WTC11 (cell line): ENCODE measurements around the gene KNDC1. TPM values are rescaled to one million over a fixed set of nuclear protein-coding genes. Genes with fewer than 3 reads are reported as not detected.

Experiments
- ARID4B ChIP-seq: sonication (generic); formaldehyde crosslinking; IDR thresholded peaks from 2 replicates; pipeline ENCODE4 v1.8.0; 2023; ENCODE audit warnings: missing genetic modification reagents, mild to moderate bottlenecking, borderline replicate concordance
- ATF3 ChIP-seq: sonication (generic); formaldehyde crosslinking; conservative IDR thresholded peaks from 2 replicates; pipeline ENCODE4 v1.8.1; 2022; ENCODE audit warnings: mild to moderate bottlenecking, missing genetic modification reagents
- CREB1 ChIP-seq: sonication (generic); formaldehyde crosslinking; IDR thresholded peaks from 2 replicates; pipeline ENCODE4 v1.8.0; 2023; ENCODE audit warnings: mild to moderate bottlenecking, missing genetic modification reagents
- ERG ChIP-seq: fragments of 250-450 bp; sonication (Bioruptor Pico); IDR thresholded peaks from 2 replicates; pipeline ENCODE4 v1.8.0; 2021; ENCODE audit warnings: mild to moderate bottlenecking
- ESRRA ChIP-seq: sonication (generic); formaldehyde crosslinking; IDR thresholded peaks from 2 replicates; pipeline ENCODE4 v1.8.1; 2022; ENCODE audit warnings: mild to moderate bottlenecking, missing genetic modification reagents, borderline replicate concordance
- FOXP1 ChIP-seq: sonication (generic); formaldehyde crosslinking; IDR thresholded peaks from 2 replicates; pipeline ENCODE4 v1.8.0; 2022; ENCODE audit warnings: missing genetic modification reagents, mild to moderate bottlenecking, moderate library complexity, borderline replicate concordance
- HMGXB4 ChIP-seq: sonication (generic); formaldehyde crosslinking; IDR thresholded peaks from 2 replicates; pipeline ENCODE4 v1.8.1; 2023; ENCODE audit warnings: mild to moderate bottlenecking, moderate library complexity, missing genetic modification reagents
- IRF1 ChIP-seq: sonication (generic); formaldehyde crosslinking; IDR thresholded peaks from 2 replicates; pipeline ENCODE4 v1.8.0; 2023; ENCODE audit warnings: missing genetic modification reagents
- JAZF1 ChIP-seq: fragments of 250-450 bp; sonication (Bioruptor Pico); IDR thresholded peaks from 2 replicates; pipeline ENCODE4 v1.9.0; 2021; ENCODE audit warnings: moderate library complexity, mild to moderate bottlenecking, inconsistent platforms
- KAT7 ChIP-seq: sonication (generic); formaldehyde crosslinking; IDR thresholded peaks from 2 replicates; pipeline ENCODE4 v1.8.1; 2023; ENCODE audit warnings: missing genetic modification reagents, mild to moderate bottlenecking, borderline replicate concordance
- NFE2L1 ChIP-seq: sonication (generic); formaldehyde crosslinking; IDR thresholded peaks from 2 replicates; pipeline ENCODE4 v1.8.1; 2023; ENCODE audit warnings: missing genetic modification reagents
- NFYB ChIP-seq: sonication (generic); formaldehyde crosslinking; conservative IDR thresholded peaks from 2 replicates; pipeline ENCODE4 v1.8.0; 2022; ENCODE audit warnings: low read depth, missing genetic modification reagents
- NR2C2 ChIP-seq: sonication (generic); formaldehyde crosslinking; IDR thresholded peaks from 2 replicates; pipeline ENCODE4 v1.8.0; 2022; ENCODE audit warnings: mild to moderate bottlenecking, missing genetic modification reagents
- NR3C1 ChIP-seq: sonication (generic); formaldehyde crosslinking; conservative IDR thresholded peaks from 2 replicates; pipeline ENCODE4 v1.8.1; 2023; ENCODE audit warnings: low read depth, mild to moderate bottlenecking, missing genetic modification reagents
- PRRX2 ChIP-seq: fragments of 250-450 bp; sonication (Bioruptor Pico); IDR thresholded peaks from 2 replicates; pipeline ENCODE4 v1.8.0; 2021; ENCODE audit warnings: mild to moderate bottlenecking
- SOX15 ChIP-seq: fragments of 250-450 bp; sonication (Bioruptor Pico); IDR thresholded peaks from 2 replicates; pipeline ENCODE4 v1.9.0; 2021; ENCODE audit warnings: mild to moderate bottlenecking
- TP53 ChIP-seq: sonication (generic); formaldehyde crosslinking; IDR thresholded peaks from 2 replicates; pipeline ENCODE4 v1.8.1; 2023; ENCODE audit warnings: mild to moderate bottlenecking, missing genetic modification reagents
- ZNF232 ChIP-seq: sonication (generic); formaldehyde crosslinking; IDR thresholded peaks from 2 replicates; pipeline ENCODE4 v1.8.0; 2022; ENCODE audit warnings: mild to moderate bottlenecking, missing genetic modification reagents
- ZNF263 ChIP-seq: sonication (generic); formaldehyde crosslinking; IDR thresholded peaks from 2 replicates; pipeline ENCODE4 v1.8.1; 2022; ENCODE audit warnings: low read depth, mild to moderate bottlenecking, moderate library complexity, missing genetic modification reagents
- ZNF396 ChIP-seq: fragments of 250-450 bp; sonication (Bioruptor Pico); IDR thresholded peaks from 2 replicates; pipeline ENCODE4 v1.8.0; 2021; ENCODE audit warnings: mild to moderate bottlenecking, moderate library complexity, borderline replicate concordance
- ZNF416 ChIP-seq: fragments of 250-450 bp; sonication (Bioruptor Pico); IDR thresholded peaks from 2 replicates; pipeline ENCODE4 v1.9.0; 2021; ENCODE audit warnings: mild to moderate bottlenecking, inconsistent platforms
- ZNF512 ChIP-seq: sonication (generic); formaldehyde crosslinking; IDR thresholded peaks from 2 replicates; pipeline ENCODE4 v1.8.1; 2022; ENCODE audit warnings: missing genetic modification reagents, borderline replicate concordance
- ZNF532 ChIP-seq: fragments of 250-450 bp; sonication (Bioruptor Pico); IDR thresholded peaks from 2 replicates; pipeline ENCODE4 v1.9.0; 2021; ENCODE audit warnings: mild to moderate bottlenecking, borderline replicate concordance
- ZNF671 ChIP-seq: fragments of 250-450 bp; sonication (Bioruptor Pico); IDR thresholded peaks from 2 replicates; pipeline ENCODE4 v1.8.0; 2021; ENCODE audit warnings: mild to moderate bottlenecking
- total RNA-seq: library from RNA; stranded (reverse); gene quantifications from 3 replicates; pipeline ENCODE4 v1.2.3, GENCODE V29; 2021

The KNDC1 gene
- total RNA-seq, 1 experiment from 2014 or later = 26.6 TPM

- 0 out of 2 replicates have a peak, but pooled peaks have one; percentile 39 for TF ChIP-seq ARID4B
- no peak for TF ChIP-seq TP53
- TF ChIP-seq KAT7 (CRISPR knock-in tag) = no peak
- TF ChIP-seq NFYB (CRISPR knock-in tag) = no peak
- peak; percentile 81; the same call in 1 of the 2 replicates for TF ChIP-seq FOXP1
- TF ChIP-seq ZNF671 (CRISPR knock-in tag) = no peak
- TF ChIP-seq ESRRA (CRISPR knock-in tag) = no peak
- TF ChIP-seq NFE2L1 (CRISPR knock-in tag) = peak; percentile 84
- TF ChIP-seq ZNF512 (CRISPR knock-in tag) = no peak
- no peak for TF ChIP-seq ATF3
- TF ChIP-seq CREB1 (CRISPR knock-in tag) = no peak
- TF ChIP-seq ZNF532 (CRISPR knock-in tag) = no peak
- no peak for TF ChIP-seq ZNF416 (CRISPR knock-in tag)
- TF ChIP-seq NR2C2 (CRISPR knock-in tag) = no peak
- TF ChIP-seq IRF1 (CRISPR knock-in tag) = no peak
- TF ChIP-seq ZNF232 = no peak
- TF ChIP-seq ZNF263 (CRISPR knock-in tag) = no peak
- no peak for TF ChIP-seq PRRX2 (CRISPR knock-in tag)
- TF ChIP-seq ERG (CRISPR knock-in tag) = no peak
- no peak for TF ChIP-seq NR3C1 (CRISPR knock-in tag)
- no peak for TF ChIP-seq JAZF1 (CRISPR knock-in tag)
- TF ChIP-seq ZNF396 (CRISPR knock-in tag) = no peak
- 0 out of 2 replicates have a peak, but pooled peaks have one; percentile 33 for TF ChIP-seq HMGXB4 (CRISPR knock-in tag)
- TF ChIP-seq SOX15 (CRISPR knock-in tag) = no peak
Observed at GRCh38 chr10:133229265-133230043, 69.4 kb downstream of the KNDC1 start (continued).
